Ovary (tissue), 9 donors: Measurements from ENCODE around the gene EPHA5. TPM values are rescaled to one million over a fixed set of nuclear protein-coding genes. Genes with fewer than 3 reads are reported as not detected.

Experiments used
- DNase-seq, 5 donors: peaks; one replicate each; pipeline ENCODE4 v3.0.0-alpha.2; 2019 to 2020
- H3K27ac ChIP-seq, 2 donors: fragments of 200-600 bp; one replicate each; pipeline versions ENCODE4 v1.5.1 to v1.8.0; 2019 to 2022
- H3K27me3 ChIP-seq: fragments of 200-600 bp; one replicate; pipeline ENCODE4 v1.8.0; 2022
- H3K36me3 ChIP-seq: fragments of 200-600 bp; sonication (generic); one replicate; pipeline ENCODE4 v1.5.1; 2019
- H3K4me1 ChIP-seq: one replicate; pipeline ENCODE4 v1.8.1; 2013; ENCODE audit warnings: mild to moderate bottlenecking, moderate library complexity; ENCODE audit not compliant: insufficient read depth
- H3K4me3 ChIP-seq: fragments of 200-600 bp; sonication (generic); one replicate; pipeline ENCODE4 v1.5.1; 2017
- H3K9me3 ChIP-seq, 2 donors: fragments of 200-600 bp in 1 of 2; sonication (generic) in 1 of 2; one replicate each; pipeline versions ENCODE4 v1.5.1 to v1.8.1; 2013 to 2019; ENCODE audit warnings: mild to moderate bottlenecking in 1 of 2, moderate library complexity in 1 of 2
- CTCF ChIP-seq, 3 donors: fragments of 450-650 bp in 2 of 3; fragments of 200-600 bp in 1 of 3; IDR thresholded peaks; one replicate each; pipeline versions ENCODE4 v1.5.1 to v1.8.0; 2016 to 2022; ENCODE audit warnings: antibody characterized with exemption in 3 of 3, mild to moderate bottlenecking in 1 of 3
- EP300 ChIP-seq: sonication (generic); formaldehyde crosslinking; IDR thresholded peaks from one replicate; pipeline ENCODE4 v1.6.1; 2017; ENCODE audit warnings: antibody characterized with exemption
- POLR2A ChIP-seq: fragments of 450-650 bp; IDR thresholded peaks from one replicate; pipeline ENCODE4 v1.6.1; 2017; ENCODE audit warnings: antibody characterized with exemption, mild to moderate bottlenecking, moderate library complexity
- WGBS, 3 donors: extraction: QIAGEN DNeasy Blood & Tissue Kit in 1 of 3; methylation state at CpG; one replicate each; pipeline versions ENCODE4 v1.1.5 to v1.1.7; 2013 to 2017; 5-methylcytosine and 5-hydroxymethylcytosine counted together
- intact Hi-C, 4 donors: fragments of 100-400 bp; cut with DNase I; formaldehyde crosslinking; loops; one replicate each; pipeline versions ENCODE4 v1.11.0 to v1.15.1; 2022 to 2023
- polyA plus RNA-seq, 2 donors: library from polyadenylated mRNA; stranded (reverse); fragments of 200-250 nt in 1 of 2; fragments of 350-450 nt in 1 of 2; fragmentation: Illumina TruSeq in 1 of 2; extraction: RNeasy Lipid Tissue Mini Kit (QIAGEN cat#74804) in 1 of 2; gene quantifications; one replicate each; pipeline ENCODE4 v1.2.3, GENCODE V29; 2013 to 2014
- total RNA-seq, 7 donors: library from RNA; depleted of rRNA in 2 of 7; stranded (reverse); fragments of >200 nt in 2 of 7; fragmentation: NEBNext Ultra II Directional in 3 of 7; extraction: Animal tissue kit (Norgen Biotek cat#: 25700) in 3 of 7; gene quantifications; one replicate each; pipeline versions ENCODE4 v1.1.0 to v1.2.4, GENCODE V29; 2016 to 2023
- donor health status: DM: no; HTN: no; CAD: no; lungs with moderate emphysema.
- donor health status: DM: no; HTN: no; CAD: no.
- donor health status: Bipolar disorder and iron deficiency.
- donor health status: DM: yes; HTN: yes; CAD: no.
- donor health status: DM: no; HTN: no; CAD: no.
- donor health status: DM: yes; HTN: yes; CAD: no.

EPHA5 gene
- total and polyA plus RNA-seq, 9 donors = 0.29 to 5.6 (median 1.6) TPM

GRCh38 chr4:65392488-65392887, 277.8 kb downstream of the EPHA5 start:
- no peak overlapping the region for H3K27ac ChIP-seq
- intact Hi-C loops = no loop called here
- WGBS, 3 donors = 37 to 90% (median 42%) methylated on average over 2 of the region's 2 CpGs
- no peaks in the 10 kb centered on the region for H3K36me3 ChIP-seq
- no peak overlapping the region for H3K4me3 ChIP-seq
- no peaks in the 10 kb centered on the region for H3K9me3 ChIP-seq
- no peaks in the 10 kb centered on the region for H3K4me1 ChIP-seq
- DNase-seq = no peak
- TF ChIP-seq POLR2A = no peak
- no peak for TF ChIP-seq CTCF (IDR thresholded peaks at IDR 0.05)
- TF ChIP-seq EP300 = no peak
- H3K27me3 ChIP-seq = no peaks in the 10 kb centered on the region

- Histone ChIP-seq H3K27ac (no peak overlapping the region), H3K4me3 (no peak overlapping the region), H3K4me1 (no peaks in the 10 kb centered on the region), H3K27me3 (no peaks in the 10 kb centered on the region), H3K9me3 (no peaks in the 10 kb centered on the region), H3K36me3 (no peaks in the 10 kb centered on the region)
- no peak for DNase-seq
- 45 to 59% (median 51%) methylated on average over 2 of the region's 2 CpGs for WGBS, 3 donors
- intact Hi-C loops = no loop called here
- TF ChIP-seq EP300 (no peak), CTCF (IDR thresholded peaks at IDR 0.05) (no peak), POLR2A (no peak)
These were observed 278.5 kb downstream of the EPHA5 start for GRCh38 chr4:65391814-65392213.

GRCh38 chr4:65391382-65391781, 278.9 kb downstream of the EPHA5 start:
- no peak for DNase-seq

GRCh38 chr4:65386927-65387326, 283.4 kb downstream of the EPHA5 start:
- Histone ChIP-seq H3K4me1 (no peaks in the 10 kb centered on the region), H3K36me3 (no peaks in the 10 kb centered on the region), H3K27ac (no peak overlapping the region), H3K9me3 (no peaks in the 10 kb centered on the region), H3K4me3 (no peak overlapping the region), H3K27me3 (no peaks in the 10 kb centered on the region)
- intact Hi-C loops = no loop called here
- DNase-seq = no peak
- TF ChIP-seq POLR2A (no peak), CTCF (IDR thresholded peaks at IDR 0.05) (no peak), EP300 (no peak)
- WGBS, 3 donors = 86 to 90% (median 89%) methylated on average over 5 of the region's 5 CpGs

More at GRCh38 chr4:65391382-65391781, 278.9 kb downstream of the EPHA5 start:
- intact Hi-C loops = no loop called here
- Histone ChIP-seq H3K4me1 (no peaks in the 10 kb centered on the region), H3K9me3 (no peaks in the 10 kb centered on the region), H3K4me3 (no peak overlapping the region), H3K27me3 (no peaks in the 10 kb centered on the region), H3K27ac (no peak overlapping the region), H3K36me3 (no peaks in the 10 kb centered on the region)
- TF ChIP-seq CTCF (IDR thresholded peaks at IDR 0.05) = no peak
- TF ChIP-seq POLR2A = no peak
- no peak for TF ChIP-seq EP300
- 60 to 78% (median 77%) methylated on average over 1 of the region's 1 CpG for WGBS, 3 donors
